ENCODE measurements around the gene TSPOAP1.

The TSPOAP1 gene

DNA sequence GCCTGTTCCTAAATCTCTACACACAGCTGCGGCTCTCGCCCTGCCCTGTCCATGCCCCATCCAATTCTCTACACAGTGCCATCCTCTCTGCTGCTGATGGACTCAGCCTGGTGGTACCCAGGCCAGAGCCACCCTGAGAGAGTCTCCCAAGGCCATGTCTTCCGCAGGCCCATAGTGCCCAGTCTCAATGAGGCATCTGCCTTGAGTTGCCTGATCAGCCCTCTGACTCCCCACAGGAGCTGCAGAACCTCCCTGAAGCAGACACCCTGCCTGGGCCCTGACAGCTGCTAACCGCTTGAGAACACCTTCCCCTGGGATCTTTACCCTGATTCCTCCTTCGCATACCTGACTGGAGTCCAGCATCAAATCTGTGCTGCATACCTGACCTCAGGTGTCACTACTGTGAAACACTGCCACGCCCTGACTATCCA lies 13.3 kb downstream of the TSPOAP1 start:
- no peak for DNase-seq

DNA sequence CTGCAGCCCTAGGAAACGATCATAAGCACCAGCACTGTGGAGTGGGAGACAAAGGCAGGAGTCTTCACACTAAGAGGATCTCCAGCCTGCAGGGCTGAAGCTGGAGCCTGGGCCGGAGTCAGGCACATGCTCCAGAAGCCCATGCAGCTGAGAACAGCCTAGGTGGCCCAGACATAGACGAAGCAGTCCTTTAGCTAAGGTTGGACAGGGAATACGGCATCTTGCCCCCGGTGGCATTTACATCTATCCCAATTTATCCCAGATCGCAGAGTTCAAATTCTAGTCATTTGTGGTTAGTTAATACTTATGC lies 13.9 kb downstream of the TSPOAP1 start:
- no peak for DNase-seq

DNA sequence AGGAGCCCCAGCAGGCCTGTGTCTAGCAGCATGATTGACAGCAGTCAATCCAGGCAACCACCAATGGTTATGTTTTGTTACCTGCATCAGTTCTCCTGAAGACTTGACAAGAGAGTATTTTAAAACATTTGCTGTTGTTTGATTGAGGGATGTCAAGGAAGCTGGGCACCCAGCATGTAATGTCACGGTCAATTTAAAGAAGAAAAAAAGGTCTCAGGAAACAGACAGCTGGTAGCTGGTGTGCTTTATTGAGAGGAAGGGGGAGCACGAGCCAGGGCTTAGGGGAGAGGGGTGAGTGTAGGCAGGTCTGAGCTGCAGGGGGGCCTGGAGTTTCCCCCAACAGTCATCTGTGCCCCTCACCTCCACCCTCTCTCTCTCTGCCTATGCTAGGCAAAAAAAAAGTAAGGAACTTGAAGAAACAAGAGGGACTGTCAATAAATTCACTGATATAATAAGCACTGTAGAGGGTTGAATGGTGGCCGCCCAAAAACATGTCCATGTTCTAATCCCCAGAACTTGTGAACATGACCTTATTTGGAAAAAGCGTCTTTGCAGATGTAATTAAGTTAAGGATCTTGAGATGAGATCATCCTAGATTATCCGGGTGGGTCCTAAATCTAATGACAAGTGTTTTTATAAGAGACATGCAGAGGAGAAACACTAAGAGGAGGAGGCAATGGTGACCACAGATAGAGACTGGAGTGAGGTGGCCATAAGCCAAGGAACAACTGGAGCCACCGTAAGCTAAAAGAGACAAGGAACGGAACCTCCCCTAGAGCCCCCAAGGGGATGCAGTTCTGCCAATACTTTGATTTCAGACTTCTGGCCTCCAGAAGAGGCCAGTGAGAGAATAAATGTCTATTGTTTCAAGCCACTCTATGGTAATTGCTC lies 14.5 kb downstream of the TSPOAP1 start:
- peak; percentile 10 for DNase-seq

DNA sequence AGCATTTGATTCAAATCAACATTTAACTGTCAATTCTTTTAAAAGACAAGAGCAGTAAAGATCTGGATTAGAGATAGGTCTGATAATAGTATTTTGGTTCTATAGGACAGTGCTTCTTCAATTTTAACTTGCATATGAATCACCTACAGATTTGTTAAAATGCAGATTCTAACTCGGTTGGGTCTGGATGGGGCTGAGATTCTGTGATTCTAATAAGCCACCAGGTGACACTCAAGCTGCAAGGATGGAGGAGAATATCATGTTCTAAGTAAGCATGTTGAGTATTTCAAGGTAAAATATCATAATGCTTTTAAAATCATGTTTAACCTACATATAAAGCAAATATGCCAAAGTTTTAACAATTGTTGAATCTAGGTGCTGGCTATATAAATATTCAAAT lies 15.8 kb downstream of the TSPOAP1 start:
- DNase-seq = no peak

DNA sequence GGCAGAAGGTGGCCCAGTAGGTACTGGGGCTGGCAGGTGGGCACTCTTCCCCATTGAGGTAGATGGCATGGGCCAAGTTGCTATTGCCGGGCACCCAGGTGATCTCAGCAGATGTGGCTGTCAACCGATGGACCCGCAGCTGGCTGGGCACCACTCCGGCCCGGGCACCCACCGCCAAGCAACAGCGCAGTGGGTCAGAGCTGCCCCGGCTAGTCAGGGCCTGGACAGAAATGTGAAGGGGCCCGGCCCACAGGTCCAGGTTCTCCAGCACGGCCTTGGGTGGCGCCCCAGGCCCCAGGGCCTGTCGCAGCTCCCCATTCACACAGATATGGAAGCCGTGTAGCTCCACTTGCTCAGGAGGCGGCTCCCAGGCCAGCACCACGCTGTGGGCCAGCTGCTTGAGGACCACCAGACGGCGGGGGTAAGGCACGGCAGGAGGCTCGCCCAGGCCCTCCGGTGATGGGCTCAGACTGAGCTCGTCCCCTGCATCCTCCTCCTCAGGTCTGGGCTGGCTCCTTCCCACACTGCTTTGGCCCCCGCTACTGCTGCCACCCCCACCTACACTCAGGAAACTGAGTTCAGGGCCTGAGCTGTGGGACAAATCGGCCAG lies 16.5 kb downstream of the TSPOAP1 start:
- DNase-seq = peak; percentile 15

DNA sequence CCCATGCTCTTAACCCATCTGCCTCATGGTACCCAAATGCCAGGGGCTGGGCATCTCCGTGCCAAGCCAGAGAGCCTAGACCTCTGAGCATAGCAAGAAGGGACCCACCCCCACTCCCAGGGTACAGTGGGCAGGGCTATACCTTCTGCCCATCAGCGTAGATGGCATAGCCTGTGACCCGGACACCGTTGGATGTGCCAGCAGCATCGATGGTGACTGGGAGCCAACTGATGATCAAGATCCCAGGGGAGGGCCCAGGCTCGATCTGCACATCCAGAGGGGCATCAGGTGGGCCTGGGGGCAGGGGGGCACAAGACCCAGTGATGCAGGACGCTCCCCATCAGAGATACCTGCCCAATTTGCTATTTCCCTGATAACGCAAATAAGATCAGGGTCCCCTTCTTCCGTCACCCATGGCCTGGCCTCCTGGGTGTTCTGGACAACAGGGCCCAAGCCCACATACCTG lies 17.1 kb downstream of the TSPOAP1 start:
- DNase-seq = peak; percentile 8

DNA sequence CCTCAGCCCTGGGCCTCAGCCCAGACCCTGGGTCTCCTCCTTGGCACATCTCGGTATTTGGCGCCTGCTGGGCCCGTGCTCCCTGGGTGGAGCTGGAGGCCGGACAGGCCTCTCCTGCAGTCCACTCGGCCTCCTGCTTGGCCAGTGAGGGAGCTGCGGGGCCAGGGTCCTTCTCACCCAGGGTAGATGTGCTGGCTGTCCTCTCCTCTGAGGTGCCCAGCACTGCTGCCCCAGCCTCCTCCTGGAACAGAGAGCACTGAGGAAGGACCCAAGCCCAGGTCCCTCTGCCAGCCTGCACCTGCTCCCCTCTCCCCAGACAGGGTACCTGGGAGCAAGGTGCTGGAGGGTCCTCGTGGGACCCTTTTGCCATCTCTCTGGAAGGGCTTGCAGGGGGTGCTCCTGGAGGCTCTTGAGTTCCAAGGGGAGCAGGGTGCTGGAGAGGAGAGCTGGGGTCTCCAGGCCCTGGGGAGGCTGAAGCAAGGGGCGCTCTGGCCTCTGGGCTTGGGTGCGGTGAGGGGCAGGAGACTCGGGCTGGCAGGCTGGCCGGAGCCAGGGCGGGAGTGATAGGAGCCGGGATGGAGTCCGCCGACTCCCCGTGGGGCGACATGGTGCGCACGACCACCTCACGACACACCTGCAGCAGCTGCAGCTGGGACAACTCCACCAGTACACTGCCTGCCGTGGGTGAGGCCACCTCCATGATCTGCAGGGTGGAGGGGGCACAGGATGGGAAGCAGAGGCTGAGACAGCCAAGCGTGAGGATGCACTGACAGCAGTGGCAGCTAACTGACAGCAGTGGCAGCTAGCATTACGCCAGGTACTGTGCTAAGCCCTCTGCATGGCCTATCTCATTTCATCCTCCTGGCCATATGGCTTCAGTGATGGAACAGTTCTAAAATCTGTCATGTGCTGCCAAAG lies 17.8 kb downstream of the TSPOAP1 start:
- peak; percentile 15 for DNase-seq

DNA sequence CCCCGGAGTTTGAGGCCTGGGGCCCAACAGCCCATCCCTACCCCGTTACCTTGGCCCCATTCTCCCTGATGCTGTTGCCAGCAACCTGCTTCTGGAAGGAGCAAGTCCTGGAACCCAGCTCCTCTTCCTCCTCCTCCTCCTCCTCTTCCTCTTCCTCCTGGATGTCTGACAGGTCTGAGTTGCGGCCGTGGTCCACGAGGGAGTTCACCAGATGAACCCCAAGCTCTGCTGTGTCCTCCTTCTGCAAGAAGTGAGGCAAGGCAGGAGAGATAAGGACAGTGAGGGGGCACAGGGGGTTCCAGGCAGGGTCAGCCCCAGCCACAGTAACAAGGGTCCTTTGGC lies 18.7 kb downstream of the TSPOAP1 start:
- DNase-seq = no peak

DNA sequence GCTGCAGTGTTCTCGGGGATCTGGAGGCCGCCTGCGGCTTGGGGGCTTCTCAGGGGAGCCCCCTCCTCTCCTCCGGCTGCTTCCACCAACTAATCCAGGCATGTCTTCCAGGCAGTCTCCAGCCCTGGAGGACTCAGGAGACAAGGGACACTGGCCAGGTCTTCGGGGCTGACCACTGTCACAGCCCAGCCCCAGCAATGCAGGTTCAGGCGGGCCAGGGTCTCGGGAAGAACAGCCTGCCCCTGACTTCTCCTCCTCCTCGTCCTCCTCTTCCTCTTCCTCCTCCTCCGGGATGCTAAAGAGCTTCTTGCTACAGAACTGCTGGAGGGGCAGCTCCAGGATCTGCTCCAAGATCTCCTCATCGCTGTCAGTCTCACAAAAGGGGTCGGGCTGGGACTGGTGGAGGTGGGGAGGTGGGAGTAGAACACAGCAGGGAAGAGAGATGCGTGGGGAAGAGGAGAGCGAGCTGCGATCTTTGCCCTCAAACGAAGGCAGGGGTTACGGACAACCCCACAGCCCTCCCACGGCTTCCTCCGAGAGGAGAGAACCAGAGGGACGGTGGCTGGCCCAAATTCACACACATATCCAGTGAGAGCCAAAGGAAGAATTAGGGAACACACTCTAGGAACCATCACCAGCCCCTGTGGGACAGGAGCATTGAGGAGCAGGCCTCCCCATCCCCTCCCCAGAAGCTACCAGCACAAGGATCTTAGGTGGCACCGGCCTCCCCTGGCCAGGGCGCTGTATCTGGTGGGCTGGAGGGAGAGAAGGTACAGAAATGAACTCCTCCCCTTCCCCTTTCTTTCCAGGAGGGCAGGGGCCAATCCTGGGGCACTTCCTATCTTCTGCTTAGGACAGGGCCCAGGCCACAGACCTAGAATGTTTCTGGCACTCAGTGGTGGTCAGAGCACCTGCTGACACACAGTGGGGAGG lies 19.3 kb downstream of the TSPOAP1 start:
- DNase-seq = peak; percentile 16

DNA sequence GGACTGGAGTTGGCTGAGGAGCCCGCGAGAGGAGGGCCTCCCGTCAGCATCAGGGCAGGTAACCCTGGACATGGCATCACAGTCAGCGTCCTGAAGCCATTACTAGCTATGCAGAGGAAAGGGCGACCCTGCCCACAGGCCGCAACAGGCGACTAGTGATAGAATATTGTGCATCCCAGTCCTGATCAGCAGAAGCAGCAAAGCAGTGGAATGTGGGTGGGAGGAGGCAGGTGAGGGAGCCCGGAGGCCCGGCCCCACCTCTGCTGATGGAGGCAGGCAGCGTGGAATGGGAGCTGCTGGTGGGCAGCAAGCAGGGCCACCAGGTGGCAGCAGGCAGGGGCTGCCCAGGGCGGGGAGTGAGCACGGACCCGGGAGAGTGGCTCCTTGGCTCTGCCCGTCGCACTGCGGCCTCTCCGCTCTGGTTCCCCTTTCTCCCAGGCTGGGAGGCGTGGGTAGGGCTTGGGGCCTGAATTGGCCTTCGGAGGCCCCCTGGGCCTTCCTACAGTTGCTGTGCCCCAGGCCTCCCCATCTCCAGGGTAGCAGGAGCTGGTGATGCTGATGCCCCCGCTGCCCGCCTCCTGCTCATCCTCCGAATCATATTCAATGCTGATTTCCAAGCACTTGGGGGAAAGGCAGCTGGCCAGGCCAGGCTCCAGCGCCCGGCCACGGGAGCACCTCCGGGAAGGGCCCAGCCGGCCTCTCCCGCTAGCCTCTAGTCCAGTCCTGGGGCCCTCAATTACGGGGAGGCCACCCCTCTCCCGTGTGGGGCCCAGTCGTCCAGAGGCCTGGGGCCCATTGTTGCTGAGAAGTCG lies 20.2 kb downstream of the TSPOAP1 start:
- peak; percentile 18 for DNase-seq

DNA sequence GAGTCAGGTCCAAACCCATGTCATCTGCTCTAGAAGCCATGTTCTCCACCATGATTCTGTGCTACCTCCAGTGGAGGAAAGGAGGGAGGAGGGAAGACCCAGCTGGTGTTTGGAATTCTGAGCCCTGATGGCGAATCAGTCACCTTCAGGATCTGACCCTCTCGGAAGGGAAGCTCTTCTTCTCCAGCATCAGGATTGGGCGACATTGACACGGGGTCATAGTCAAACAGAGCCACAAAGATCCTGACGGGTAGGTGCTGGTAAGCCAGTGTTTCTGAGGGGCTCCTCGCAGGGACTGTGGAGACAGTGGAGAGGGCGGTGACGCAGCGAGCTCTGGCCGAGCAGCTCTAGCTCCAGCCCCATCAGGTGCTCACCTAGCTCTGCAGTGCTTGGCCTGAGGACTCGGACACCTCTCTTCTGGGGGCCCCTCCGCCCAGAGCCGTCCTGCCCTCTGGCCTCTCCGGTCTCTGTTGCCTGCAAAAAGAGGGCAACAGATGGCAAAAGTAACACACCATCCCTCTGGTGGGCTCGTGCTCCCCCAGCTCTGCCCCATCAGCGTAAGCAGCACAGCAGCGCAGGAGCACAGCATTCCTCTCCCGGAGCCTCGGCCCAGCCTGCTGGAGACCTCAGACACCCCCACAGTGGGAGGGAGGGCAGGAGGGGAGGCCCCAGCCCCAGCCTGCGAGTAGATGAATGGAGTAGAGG lies 21.0 kb downstream of the TSPOAP1 start:
- DNase-seq = no peak

DNA sequence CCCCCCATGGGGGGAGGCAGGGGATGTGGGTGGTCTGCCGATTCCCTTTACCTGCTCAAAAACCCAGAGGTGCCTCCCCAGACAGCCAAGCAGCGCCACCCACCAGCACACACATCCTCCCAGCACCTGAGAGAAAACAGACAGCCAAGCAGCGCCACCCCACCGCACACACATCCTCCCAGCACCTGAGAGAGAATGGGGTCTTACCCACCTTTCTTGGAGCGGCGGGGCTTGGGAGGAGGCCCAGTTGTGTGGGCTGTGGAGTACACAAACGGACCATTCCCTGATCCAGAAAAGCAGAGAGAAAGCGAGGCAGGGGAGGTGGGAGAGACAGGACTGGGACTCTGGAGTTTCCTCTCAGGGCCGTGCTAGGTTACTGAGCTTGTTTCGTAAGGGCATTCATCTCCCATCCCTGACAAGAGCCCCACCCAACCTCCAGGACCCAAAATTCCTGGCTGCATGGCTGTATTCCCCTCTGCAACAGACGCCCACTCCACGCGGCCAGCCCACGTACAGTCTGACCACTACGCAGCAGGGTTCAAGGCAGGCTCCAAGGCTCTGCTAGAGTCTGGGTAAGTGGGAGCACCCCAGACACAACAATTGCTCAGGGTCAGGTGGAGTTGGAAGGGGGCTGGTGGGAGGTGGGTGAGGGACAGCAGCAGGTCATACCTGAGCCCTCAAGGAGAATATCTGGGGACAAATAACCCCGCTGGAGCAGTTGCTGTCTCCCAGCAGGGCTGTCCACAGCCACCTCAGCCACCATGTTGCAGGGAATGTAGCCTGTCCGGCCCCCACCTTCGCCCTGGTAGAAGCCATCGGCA lies 22.3 kb downstream of the TSPOAP1 start:
- no peak for DNase-seq

DNA sequence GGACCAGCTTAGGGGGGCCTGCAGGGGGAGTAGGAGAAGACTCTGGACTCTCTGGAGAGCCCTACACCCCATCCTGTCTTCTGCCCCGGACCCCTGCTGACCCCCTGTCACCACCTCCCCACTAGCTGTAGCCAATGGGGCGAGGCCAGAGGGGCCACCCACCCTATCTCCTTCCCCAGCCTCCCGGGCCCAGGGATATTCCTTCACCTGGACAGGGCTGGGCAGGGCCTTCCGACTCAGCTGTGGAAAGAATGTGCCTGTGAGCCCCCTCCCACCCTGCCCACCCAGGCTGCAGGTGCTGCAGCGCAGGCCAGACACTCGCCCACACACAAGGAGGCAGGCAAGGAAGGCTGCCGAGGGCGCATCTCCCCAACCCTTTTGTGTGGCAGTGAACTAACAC lies 23.0 kb downstream of the TSPOAP1 start:
- DNase-seq = no peak

DNA sequence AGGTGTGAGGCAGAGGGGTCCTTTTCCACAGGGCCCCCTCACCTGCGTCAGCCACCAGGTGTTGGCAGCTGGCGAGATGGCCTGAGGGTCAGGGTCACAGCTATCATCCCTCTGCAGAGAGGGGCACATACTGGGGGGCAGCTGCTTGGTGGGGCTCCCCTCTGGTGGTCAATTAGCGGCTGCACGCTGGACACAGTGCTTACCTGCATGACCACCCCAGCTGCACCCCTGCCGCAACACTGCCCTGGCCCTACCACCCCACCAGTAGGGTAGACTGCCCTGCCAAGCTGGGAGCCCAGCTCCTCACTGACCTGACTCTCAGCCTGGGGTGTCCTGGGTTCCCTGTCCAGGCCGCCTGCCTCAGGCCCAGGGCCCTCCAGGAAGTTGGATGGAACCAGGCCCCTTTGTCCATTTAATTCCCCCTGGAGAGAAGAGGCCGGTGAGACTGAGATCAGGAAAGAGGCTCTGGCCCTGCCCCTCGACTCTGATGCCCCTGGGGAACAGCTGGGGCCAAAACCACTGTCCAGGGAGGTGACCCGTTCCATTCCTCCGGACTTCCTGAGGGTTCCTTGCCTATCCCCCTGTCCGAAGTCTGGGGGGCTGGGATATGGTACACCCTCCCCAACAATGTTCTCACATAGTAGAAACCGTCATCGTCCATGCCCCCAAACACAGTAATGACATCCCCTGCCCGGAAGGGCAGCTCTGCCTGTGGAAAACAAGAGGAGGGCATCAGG lies 23.7 kb downstream of the TSPOAP1 start:
- DNase-seq = peak; percentile 12

DNA sequence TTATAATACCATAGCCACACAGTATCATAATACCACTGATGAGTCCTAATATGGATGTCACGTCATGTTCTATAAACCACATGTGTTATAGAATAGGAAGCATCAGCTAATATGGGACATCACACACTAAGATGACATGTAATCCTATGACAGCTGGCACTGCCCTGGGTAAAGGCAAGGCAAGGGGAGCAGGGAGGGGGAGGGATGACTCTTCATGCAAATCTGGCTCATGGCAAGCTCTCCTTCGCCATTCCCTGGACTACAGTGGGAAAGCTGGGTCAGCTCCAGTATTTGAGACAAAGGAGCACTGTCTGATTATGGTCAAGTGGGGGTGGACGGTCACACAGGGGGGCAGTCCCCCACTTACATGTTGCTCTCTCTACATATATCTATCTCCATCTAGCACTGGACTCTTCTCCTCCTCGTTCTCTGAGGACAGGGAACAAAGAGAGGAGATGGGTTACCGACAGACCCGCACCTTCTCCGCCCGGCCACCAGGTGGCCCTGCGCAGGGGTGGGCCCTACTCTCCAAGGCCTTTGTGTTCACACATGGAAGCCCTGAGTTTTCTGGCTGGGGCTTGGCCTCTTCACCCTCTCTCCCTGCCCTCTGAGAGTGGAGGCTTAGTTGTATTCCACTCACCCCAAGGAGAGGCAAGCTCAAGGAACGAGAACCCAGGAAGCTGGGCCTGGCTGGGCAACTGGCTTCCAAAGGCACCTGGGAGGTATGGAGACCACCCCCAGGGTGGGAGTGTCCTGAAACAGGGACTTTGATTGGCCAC lies 24.4 kb downstream of the TSPOAP1 start:
- peak; percentile 39 for DNase-seq

DNA sequence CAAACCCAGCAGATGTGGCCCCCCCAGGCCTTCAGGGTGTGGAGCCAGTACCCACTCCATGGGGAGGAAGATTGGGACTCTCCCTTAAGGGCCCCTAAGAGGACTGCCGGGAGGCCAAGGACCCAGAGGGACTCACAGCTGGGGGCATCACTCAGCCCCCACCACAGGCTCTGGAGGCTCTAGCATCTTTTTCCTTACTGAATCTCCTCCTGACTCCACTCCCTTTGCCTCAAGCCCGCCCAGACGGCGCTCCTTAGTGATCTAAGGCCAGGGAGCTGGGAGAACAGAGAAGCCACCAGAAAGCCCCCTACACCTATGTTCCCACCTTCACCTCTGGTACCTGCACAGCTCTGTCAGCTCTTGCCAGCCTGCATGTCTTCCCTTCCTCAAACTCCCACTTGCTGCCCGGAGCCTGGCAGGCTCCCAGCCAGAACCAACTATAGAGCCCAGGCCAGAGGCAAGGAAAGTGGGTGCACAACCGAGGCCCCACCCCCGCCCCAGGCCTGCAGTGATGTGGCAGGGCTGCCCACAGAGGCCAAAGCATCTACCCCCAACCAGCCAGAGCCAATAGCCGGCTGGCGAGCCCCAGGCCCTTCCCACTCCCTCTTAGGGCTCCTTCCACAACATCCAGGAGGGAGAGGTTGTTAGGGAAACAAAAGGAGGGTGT lies 25.5 kb downstream of the TSPOAP1 start:
- peak; percentile 10 for DNase-seq

DNA sequence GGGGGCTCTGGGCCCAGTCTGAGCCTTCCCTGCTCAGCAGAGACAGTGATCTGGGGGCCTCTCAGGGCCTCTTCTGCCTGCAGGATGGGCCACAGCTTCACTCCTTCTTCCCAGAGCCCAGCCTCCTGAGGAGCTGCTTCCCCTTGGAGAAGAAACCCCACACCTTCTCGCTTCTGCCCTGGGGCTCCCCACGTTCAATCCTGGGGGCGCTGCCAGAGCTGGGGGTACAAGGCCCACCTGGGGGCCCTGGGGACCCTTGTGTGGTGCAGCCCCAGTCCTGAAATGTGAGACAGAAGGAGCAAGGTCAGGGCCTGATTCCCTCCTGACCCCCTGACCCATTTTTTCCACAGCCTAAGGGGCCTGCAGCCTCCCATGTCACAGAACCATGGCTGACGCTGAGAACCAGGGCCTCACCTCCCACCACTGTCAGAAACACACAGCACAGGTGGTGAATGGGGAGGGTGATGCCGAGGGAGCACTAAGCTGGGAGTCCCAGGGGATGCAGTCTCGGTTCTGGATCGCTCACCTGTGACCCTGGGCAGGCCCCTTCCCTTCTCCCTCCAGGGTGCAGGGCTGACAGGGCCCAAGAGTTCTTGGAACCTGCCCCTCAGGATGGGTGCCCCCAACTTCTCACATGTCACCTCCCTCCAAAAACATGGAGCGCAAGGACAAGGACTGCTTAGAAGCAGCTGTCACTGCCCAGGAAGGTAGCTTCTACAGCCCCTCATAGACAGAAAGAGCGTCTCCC lies 26.2 kb downstream of the TSPOAP1 start:
- peak; percentile 7 for DNase-seq

Measured in right hindlimb (tissue), 1 donor.